Measurements from ENCODE around the gene TNS2. TPM values are rescaled to one million over a fixed set of nuclear protein-coding genes. Genes with fewer than 3 reads are reported as not detected.

Gene TNS2
- total and polyA plus RNA-seq, 2 experiments from 2014 or later = 1.8 to 6.9 TPM

DNA sequence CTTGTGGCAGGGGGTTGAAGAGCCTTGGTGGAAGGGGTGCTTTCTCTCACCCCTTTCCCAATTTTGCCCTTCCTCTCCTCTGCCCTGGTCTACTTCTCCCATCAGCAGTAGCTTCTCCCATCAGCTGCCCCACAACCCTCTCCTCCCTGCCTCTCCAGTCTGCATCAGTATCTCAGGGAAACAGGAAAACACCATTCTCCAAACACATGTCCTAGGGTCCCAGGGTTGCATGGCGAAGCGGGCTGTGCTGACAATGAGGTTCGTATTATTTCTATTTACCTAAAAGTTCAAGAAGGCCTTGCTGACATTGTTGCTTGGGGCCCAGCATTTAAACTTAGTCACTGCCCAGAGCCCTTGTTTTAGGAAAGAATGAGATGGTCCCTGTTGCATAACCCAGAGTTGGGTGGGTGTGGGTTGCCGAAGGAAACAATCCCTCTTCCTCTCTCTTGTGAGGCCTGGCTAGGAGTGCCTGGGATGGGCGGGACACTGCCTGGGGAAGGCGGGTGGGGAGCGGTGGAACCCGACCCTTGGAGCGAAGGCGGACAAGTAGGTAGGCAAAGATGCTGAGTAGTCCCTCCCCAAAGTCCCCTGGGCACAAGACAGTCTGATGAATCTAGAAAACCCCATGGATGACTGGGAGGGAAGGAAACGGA lies 46.4 kb downstream of the TNS2 start (continued):
- TF ChIP-seq, protein P1, sequence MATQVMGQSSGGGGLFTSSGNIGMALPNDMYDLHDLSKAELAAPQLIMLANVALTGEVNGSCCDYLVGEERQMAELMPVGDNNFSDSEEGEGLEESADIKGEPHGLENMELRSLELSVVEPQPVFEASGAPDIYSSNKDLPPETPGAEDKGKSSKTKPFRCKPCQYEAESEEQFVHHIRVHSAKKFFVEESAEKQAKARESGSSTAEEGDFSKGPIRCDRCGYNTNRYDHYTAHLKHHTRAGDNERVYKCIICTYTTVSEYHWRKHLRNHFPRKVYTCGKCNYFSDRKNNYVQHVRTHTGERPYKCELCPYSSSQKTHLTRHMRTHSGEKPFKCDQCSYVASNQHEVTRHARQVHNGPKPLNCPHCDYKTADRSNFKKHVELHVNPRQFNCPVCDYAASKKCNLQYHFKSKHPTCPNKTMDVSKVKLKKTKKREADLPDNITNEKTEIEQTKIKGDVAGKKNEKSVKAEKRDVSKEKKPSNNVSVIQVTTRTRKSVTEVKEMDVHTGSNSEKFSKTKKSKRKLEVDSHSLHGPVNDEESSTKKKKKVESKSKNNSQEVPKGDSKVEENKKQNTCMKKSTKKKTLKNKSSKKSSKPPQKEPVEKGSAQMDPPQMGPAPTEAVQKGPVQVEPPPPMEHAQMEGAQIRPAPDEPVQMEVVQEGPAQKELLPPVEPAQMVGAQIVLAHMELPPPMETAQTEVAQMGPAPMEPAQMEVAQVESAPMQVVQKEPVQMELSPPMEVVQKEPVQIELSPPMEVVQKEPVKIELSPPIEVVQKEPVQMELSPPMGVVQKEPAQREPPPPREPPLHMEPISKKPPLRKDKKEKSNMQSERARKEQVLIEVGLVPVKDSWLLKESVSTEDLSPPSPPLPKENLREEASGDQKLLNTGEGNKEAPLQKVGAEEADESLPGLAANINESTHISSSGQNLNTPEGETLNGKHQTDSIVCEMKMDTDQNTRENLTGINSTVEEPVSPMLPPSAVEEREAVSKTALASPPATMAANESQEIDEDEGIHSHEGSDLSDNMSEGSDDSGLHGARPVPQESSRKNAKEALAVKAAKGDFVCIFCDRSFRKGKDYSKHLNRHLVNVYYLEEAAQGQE (IDR thresholded peaks at IDR 0.05; ENCODE audit: unreplicated experiment) = no peak
- no peak for TF ChIP-seq JUNB (IDR thresholded peaks at IDR 0.05; ENCODE audit: unreplicated experiment)
- TF ChIP-seq EZH2 (IDR thresholded peaks at IDR 0.05; ENCODE audit: low read depth, unreplicated experiment) = no peak

DNA sequence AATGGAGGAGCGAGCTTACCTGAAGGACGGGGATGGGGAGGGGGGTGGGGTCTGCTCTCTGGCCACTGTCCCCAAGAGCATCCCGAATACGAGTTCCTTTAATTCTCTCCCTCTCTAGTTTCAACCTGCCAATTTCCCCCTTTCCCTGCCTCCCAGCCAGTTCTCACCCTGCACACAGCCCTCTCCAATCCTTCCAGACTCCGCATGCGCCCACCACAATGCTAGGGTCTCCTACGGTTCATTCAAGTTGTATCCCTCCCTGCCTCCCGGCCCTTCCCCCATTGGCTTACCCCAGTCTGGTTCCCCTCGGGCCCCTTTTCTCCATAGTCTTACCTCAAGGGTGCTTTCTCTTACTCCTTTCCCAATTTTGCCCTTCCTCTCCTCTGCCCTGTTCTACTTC lies 46.9 kb downstream of the TNS2 start:
- no peaks in the 10 kb centered on the region for H3K9me2 ChIP-seq (ENCODE audit: insufficient read depth)
- H3K4me1 Mint-ChIP-seq = peaks cover 35% of the 10 kb centered on the region
- peak; percentile 37 for DNase-seq (ENCODE audit: low spot score)
- H3K27ac Mint-ChIP-seq = no peak overlapping the region; the same call in 1 of the 2 replicates
- no peaks in the 10 kb centered on the region for H3K79me2 ChIP-seq (replicated peaks; ENCODE audit: insufficient read depth)
- peaks cover 26% of the 10 kb centered on the region for H3K27me3 ChIP-seq (ENCODE audit: insufficient read depth)
- peaks cover 20% of the 10 kb centered on the region for H3F3A ChIP-seq (replicated peaks; ENCODE audit: low read depth)
- peak overlapping the region; percentile 95 for H2AFZ ChIP-seq
- peak overlapping the region; percentile 96 for H3K4me3 ChIP-seq
- no peaks in the 10 kb centered on the region for H3K9me3 Mint-ChIP-seq
- H3K27me3 Mint-ChIP-seq (ENCODE audit: insufficient read depth, low read depth, poor library complexity) = peaks cover 34% of the 10 kb centered on the region
- peaks cover 26% of the 10 kb centered on the region for H3K4me1 ChIP-seq (ENCODE audit: insufficient read depth)
- H3K4me3 Mint-ChIP-seq = peak overlapping the region; percentile 89
- H4K20me1 ChIP-seq (replicated peaks; ENCODE audit: insufficient read depth) = no peaks in the 10 kb centered on the region
- no peak overlapping the region for H3K27ac ChIP-seq (ENCODE audit: low read depth)
- peak overlapping the region; percentile 100 for H3K4me2 ChIP-seq
- no peaks in the 10 kb centered on the region for H3K36me3 ChIP-seq (ENCODE audit: insufficient read depth)
- no peaks in the 10 kb centered on the region; the same call in 2 of the 3 replicates for H3K36me3 Mint-ChIP-seq (ENCODE audit: low read depth)
- peak; percentile 12 for ATAC-seq
- TF ChIP-seq EZH2 (IDR thresholded peaks at IDR 0.05; ENCODE audit: low read depth, unreplicated experiment) (no peak), JUNB (IDR thresholded peaks at IDR 0.05; ENCODE audit: unreplicated experiment) (no peak), STAT1 (IDR thresholded peaks at IDR 0.05; ENCODE audit: unreplicated experiment) (no peak), NANOG (IDR thresholded peaks at IDR 0.05; ENCODE audit: borderline replicate concordance) (no peak), ZNF114 (CRISPR knock-in tag; IDR thresholded peaks at IDR 0.05) (no peak), ZNF331 (CRISPR knock-in tag; IDR thresholded peaks at IDR 0.05; ENCODE audit: low read depth) (no peak), EZH2phosphoT487 (IDR thresholded peaks at IDR 0.05; ENCODE audit: unreplicated experiment) (no peak), CREB1 (CRISPR knock-in tag; IDR thresholded peaks at IDR 0.05; ENCODE audit: low read depth) (no peak)
- TF ChIP-seq, protein P2, sequence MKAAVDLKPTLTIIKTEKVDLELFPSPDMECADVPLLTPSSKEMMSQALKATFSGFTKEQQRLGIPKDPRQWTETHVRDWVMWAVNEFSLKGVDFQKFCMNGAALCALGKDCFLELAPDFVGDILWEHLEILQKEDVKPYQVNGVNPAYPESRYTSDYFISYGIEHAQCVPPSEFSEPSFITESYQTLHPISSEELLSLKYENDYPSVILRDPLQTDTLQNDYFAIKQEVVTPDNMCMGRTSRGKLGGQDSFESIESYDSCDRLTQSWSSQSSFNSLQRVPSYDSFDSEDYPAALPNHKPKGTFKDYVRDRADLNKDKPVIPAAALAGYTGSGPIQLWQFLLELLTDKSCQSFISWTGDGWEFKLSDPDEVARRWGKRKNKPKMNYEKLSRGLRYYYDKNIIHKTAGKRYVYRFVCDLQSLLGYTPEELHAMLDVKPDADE (IDR thresholded peaks at IDR 0.05) = no peak
- TF ChIP-seq, protein P3, sequence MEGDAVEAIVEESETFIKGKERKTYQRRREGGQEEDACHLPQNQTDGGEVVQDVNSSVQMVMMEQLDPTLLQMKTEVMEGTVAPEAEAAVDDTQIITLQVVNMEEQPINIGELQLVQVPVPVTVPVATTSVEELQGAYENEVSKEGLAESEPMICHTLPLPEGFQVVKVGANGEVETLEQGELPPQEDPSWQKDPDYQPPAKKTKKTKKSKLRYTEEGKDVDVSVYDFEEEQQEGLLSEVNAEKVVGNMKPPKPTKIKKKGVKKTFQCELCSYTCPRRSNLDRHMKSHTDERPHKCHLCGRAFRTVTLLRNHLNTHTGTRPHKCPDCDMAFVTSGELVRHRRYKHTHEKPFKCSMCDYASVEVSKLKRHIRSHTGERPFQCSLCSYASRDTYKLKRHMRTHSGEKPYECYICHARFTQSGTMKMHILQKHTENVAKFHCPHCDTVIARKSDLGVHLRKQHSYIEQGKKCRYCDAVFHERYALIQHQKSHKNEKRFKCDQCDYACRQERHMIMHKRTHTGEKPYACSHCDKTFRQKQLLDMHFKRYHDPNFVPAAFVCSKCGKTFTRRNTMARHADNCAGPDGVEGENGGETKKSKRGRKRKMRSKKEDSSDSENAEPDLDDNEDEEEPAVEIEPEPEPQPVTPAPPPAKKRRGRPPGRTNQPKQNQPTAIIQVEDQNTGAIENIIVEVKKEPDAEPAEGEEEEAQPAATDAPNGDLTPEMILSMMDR (conservative IDR thresholded peaks at IDR 0.05; ENCODE audit: low read depth in 2 of 2) = no peak
- TF ChIP-seq, protein P1 (IDR thresholded peaks at IDR 0.05; ENCODE audit: unreplicated experiment) = no peak

Data from GM23338 (cell line).